Astrocyte (in vitro differentiated cells and primary cell): ENCODE data around the gene TSTD2.

Experiments used
- EZH2 ChIP-seq: IDR thresholded peaks from 2 replicates; pipeline ENCODE4 v1.6.1; 2012; ENCODE audit warnings: mild to moderate bottlenecking, low read length, inconsistent platforms; ENCODE audit not compliant: insufficient read depth
- TF ChIP-seq, protein P1 (sequence below): IDR thresholded peaks from 2 replicates; pipeline ENCODE4 v1.5.1; 2011; ENCODE audit warnings: low read depth, mild to moderate bottlenecking, inconsistent platforms, low read length, moderate library complexity; ENCODE audit not compliant: insufficient read depth

DNA sequence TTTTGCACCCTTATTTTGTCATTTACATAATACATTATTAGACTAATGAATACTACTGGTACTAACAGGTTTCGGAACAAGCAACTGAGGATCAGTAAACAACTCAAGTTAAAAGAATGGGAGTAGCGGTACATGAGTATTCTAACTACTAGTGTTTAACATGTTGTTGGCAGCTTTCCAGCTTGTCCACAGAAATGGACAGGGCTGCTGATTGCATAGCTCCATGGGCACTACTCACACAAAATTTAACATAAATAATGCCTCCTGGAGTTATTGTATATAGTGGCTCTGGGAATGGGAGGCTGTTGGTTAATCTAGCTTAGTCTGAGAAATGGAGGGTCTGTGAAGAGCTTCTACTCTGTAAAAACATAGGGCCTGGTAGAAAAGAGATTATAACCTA, 7.2 kb upstream of the TSTD2 start:
- TF ChIP-seq, protein P1, sequence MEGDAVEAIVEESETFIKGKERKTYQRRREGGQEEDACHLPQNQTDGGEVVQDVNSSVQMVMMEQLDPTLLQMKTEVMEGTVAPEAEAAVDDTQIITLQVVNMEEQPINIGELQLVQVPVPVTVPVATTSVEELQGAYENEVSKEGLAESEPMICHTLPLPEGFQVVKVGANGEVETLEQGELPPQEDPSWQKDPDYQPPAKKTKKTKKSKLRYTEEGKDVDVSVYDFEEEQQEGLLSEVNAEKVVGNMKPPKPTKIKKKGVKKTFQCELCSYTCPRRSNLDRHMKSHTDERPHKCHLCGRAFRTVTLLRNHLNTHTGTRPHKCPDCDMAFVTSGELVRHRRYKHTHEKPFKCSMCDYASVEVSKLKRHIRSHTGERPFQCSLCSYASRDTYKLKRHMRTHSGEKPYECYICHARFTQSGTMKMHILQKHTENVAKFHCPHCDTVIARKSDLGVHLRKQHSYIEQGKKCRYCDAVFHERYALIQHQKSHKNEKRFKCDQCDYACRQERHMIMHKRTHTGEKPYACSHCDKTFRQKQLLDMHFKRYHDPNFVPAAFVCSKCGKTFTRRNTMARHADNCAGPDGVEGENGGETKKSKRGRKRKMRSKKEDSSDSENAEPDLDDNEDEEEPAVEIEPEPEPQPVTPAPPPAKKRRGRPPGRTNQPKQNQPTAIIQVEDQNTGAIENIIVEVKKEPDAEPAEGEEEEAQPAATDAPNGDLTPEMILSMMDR = no peak
- no peak for TF ChIP-seq EZH2
